A673 (cell line): ENCODE results near the gene KAT8. TPM values are rescaled to one million over a fixed set of nuclear protein-coding genes. Genes with fewer than 3 reads are reported as not detected.

Experiments
- BruUV-seq: library from RNA; stranded (reverse); fragments of 400-500 nt; replicated peaks from 2 replicates; lab custom pipeline; 2021; lab: Mats Ljungman, UMichigan
- CTCF ChIA-PET: fragments of 300-600 bp; sonication (Branson Sonifier 250); formaldehyde crosslinking; loops from one replicate; lab custom pipeline; 2022; ENCODE audit warnings: antibody characterized with exemption; lab: Charles Lee
- POLR2A ChIA-PET: fragments of 300-600 bp; sonication (Branson Sonifier 250); formaldehyde crosslinking; loops from one replicate; lab custom pipeline; 2022; ENCODE audit warnings: antibody characterized with exemption; ENCODE audit not compliant: low non-redundant PET; lab: Charles Lee
- DNase-seq: peaks from one replicate; pipeline ENCODE4 v3.0.0-alpha.2; 2015; ENCODE audit warnings: low spot score
- H3K27ac ChIP-seq: fragments of 200-600 bp; sonication (generic); 2 replicates; pipeline ENCODE4 v1.5.1; 2016; ENCODE audit warnings: mixed run types, low read depth, mild to moderate bottlenecking, mixed read lengths, antibody characterized with exemption, low read length; ENCODE audit not compliant: poor library complexity, severe bottlenecking
- H3K27me3 ChIP-seq: fragments of 200-600 bp; sonication (generic); replicated peaks from 2 replicates; pipeline ENCODE4 v1.6.1; 2017; ENCODE audit warnings: mixed run types, low read depth, mild to moderate bottlenecking, mixed read lengths, antibody characterized with exemption, low read length; ENCODE audit not compliant: insufficient read depth, poor library complexity
- H3K36me3 ChIP-seq: fragments of 200-600 bp; sonication (generic); 2 replicates; pipeline ENCODE4 v1.6.1; 2016; ENCODE audit warnings: mixed run types, mild to moderate bottlenecking, mixed read lengths, antibody characterized with exemption, low read length; ENCODE audit not compliant: insufficient read depth, poor library complexity, severe bottlenecking
- H3K4me1 ChIP-seq: fragments of 200-600 bp; sonication (generic); 2 replicates; pipeline ENCODE4 v1.6.1; 2017; ENCODE audit warnings: mixed run types, mild to moderate bottlenecking, mixed read lengths, antibody characterized with exemption, low read length; ENCODE audit not compliant: insufficient read depth, poor library complexity, severe bottlenecking
- H3K4me3 ChIP-seq: fragments of 200-600 bp; sonication (generic); 2 replicates; pipeline ENCODE4 v1.5.1; 2016; ENCODE audit warnings: low read depth, mixed run types, mild to moderate bottlenecking, mixed read lengths, low read length; ENCODE audit not compliant: poor library complexity, severe bottlenecking
- H3K9me3 ChIP-seq: fragments of 200-600 bp; sonication (generic); 2 replicates; pipeline ENCODE4 v1.6.1; 2016; ENCODE audit warnings: mixed run types, low read depth, mild to moderate bottlenecking, mixed read lengths, antibody characterized with exemption, low read length; ENCODE audit not compliant: poor library complexity, severe bottlenecking
- EZH2 ChIP-seq: fragments of 200-600 bp; sonication (generic); IDR thresholded peaks from 2 replicates; pipeline ENCODE4 v1.6.1; 2017; ENCODE audit warnings: borderline replicate concordance, low read depth, mild to moderate bottlenecking, mixed read lengths, antibody characterized with exemption, low read length; ENCODE audit not compliant: poor library complexity, severe bottlenecking
- intact Hi-C: fragments of 100-400 bp; cut with micrococcal nuclease; formaldehyde crosslinking; loops from one replicate; pipeline ENCODE4 v1.10.0; 2022; ENCODE audit not compliant: unreplicated experiment
- total RNA-seq: library from RNA; stranded (reverse); gene quantifications from 2 replicates; pipeline ENCODE4 v1.2.3, GENCODE V29; 2021
- TF ChIP-seq, protein P1 (sequence below): fragments of 300-800, 200-600 bp; sonication (generic); conservative IDR thresholded peaks from 2 replicates; pipeline ENCODE4 v1.5.1; 2017; ENCODE audit warnings: low read depth, mild to moderate bottlenecking, antibody characterized with exemption, low read length, moderate library complexity, mixed read lengths

The KAT8 gene
- total RNA-seq, 1 experiment from 2014 or later, result 65.4 TPM

GRCh38 chr16:31073142-31073969, 44.1 kb upstream of the KAT8 start:
- no peaks in the 10 kb centered on the region for H3K9me3 ChIP-seq
- H3K27ac ChIP-seq, result peak overlapping the region; percentile 99
- H3K36me3 ChIP-seq, result peaks cover 22% of the 10 kb centered on the region
- CTCF ChIA-PET, result interaction anchor here (1.3 kb wide), 1 partner anchor 69 kb away, joined by 7 read pairs; no protein-coding TSS in a partner anchor
- POLR2A ChIA-PET, result interaction anchor here (0.9 kb wide), 1 partner anchor 107 kb away, joined by 4 read pairs; the partner anchor contains the start of gene FUS
- TF ChIP-seq EZH2, result no peak
- TF ChIP-seq, protein P1, sequence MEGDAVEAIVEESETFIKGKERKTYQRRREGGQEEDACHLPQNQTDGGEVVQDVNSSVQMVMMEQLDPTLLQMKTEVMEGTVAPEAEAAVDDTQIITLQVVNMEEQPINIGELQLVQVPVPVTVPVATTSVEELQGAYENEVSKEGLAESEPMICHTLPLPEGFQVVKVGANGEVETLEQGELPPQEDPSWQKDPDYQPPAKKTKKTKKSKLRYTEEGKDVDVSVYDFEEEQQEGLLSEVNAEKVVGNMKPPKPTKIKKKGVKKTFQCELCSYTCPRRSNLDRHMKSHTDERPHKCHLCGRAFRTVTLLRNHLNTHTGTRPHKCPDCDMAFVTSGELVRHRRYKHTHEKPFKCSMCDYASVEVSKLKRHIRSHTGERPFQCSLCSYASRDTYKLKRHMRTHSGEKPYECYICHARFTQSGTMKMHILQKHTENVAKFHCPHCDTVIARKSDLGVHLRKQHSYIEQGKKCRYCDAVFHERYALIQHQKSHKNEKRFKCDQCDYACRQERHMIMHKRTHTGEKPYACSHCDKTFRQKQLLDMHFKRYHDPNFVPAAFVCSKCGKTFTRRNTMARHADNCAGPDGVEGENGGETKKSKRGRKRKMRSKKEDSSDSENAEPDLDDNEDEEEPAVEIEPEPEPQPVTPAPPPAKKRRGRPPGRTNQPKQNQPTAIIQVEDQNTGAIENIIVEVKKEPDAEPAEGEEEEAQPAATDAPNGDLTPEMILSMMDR, result no peak
- intact Hi-C loops, result loop anchor here (1.0 kb wide), 1 partner anchor 39 kb away; no protein-coding TSS in a partner anchor
- H3K4me3 ChIP-seq, result peak overlapping the region; percentile 89
- H3K27me3 ChIP-seq, result no peaks in the 10 kb centered on the region
- BruUV-seq, result no TSS peak
- DNase-seq, result peak; percentile 96
- H3K4me1 ChIP-seq, result peaks cover 19% of the 10 kb centered on the region

DNA sequence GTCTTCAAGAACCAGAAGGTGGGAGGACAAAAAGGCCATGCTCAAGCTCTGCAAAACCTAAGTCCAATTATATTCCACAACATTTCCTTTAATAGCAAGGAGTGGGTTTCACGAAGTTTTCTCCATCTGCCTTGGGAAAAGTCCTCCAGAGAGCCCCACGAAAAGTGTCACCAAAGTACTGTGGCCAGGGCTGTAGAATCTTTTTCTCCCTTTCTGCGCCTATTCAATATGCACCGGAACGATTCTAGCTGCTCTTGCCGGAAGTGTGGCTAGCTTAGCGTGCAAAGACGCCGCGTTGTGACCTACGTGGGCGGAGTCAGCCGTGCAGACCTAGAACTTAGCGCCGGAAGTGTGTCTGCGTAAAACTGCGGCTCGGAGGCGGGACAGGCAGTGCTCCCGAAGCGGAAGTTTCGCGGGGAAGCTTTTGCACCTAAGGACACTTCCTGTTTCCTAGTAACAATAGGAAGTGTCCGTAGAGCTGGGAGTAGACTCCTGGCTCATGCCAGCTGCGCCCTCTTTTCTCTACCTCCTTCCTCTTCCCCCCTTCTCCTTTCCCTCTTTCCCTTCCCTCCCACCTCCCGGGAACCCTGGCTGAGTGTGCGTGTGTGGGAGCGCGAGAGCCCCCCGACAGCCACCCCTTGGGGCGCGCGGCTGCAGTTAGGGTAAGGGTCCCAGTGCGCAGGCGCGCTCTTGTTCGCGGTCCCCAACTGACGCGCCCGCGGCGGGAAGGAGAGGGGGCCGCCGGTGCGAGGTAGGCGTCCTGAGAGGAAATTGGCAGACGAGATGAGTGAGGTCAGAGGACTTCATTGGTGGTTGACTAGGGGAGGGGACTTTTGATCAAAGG, 43.3 kb upstream of the KAT8 start, which contains the start of the genes ZNF646 and ZNF668:
Gene ZNF646, plus strand, starts transcription at position 453 of the 844 bp plus-strand sequence. CDS start 1,903 bp downstream, outside the sequence.
Gene ZNF668, minus strand, starts transcription at position 271 of the 844 bp plus-strand sequence. CDS start 9,781 bp downstream, outside the sequence.
- ChIA-PET POLR2A (interaction anchor here (0.9 kb wide), 1 partner anchor 106 kb away, joined by 4 read pairs; the partner anchor contains the start of gene FUS), CTCF (interaction anchor here (1.3 kb wide), 1 partner anchor 68 kb away, joined by 7 read pairs; no protein-coding TSS in a partner anchor)
- Histone ChIP-seq H3K4me3 (peak within 1 kb of the TSS; percentile 89), H3K9me3 (no peaks in the 10 kb centered on the region), H3K4me1 (peaks cover 19% of the 10 kb centered on the region), H3K27ac (peak within 1 kb of the TSS; percentile 99), H3K36me3 (peaks cover 30% of the 10 kb centered on the region), H3K27me3 (no peaks in the 10 kb centered on the region)
- BruUV-seq, result no TSS peak
- TF ChIP-seq EZH2, result no peak
- TF ChIP-seq, protein P1, result no peak
- intact Hi-C loops, result loop anchor here (1.0 kb wide), 3 partner anchors 20 to 68 kb away; partner anchors contain the start of gene VKORC1
- peak; percentile 100 for DNase-seq

- ChIA-PET CTCF (interaction anchor here (1.3 kb wide), 1 partner anchor 68 kb away, joined by 7 read pairs; no protein-coding TSS in a partner anchor), POLR2A (no interaction called here)
- peak overlapping the region; percentile 99 for H3K27ac ChIP-seq
- no peaks in the 10 kb centered on the region for H3K27me3 ChIP-seq
- no peaks in the 10 kb centered on the region for H3K9me3 ChIP-seq
- H3K4me1 ChIP-seq, result peaks cover 19% of the 10 kb centered on the region
- TF ChIP-seq, protein P1, result no peak
- TF ChIP-seq EZH2, result no peak
- intact Hi-C loops, result loop anchor here (1.0 kb wide), 2 partner anchors 20 to 68 kb away; partner anchors contain the start of gene VKORC1
- H3K36me3 ChIP-seq, result peaks cover 32% of the 10 kb centered on the region
- H3K4me3 ChIP-seq, result peak overlapping the region; percentile 89
- BruUV-seq, result no TSS peak
- no peak for DNase-seq
These were observed 42.7 kb upstream of the KAT8 start for GRCh38 chr16:31074814-31075183.
